Kidney (tissue), 14 donors: ENCODE measurements around the gene SEC63. TPM values are rescaled to one million over a fixed set of nuclear protein-coding genes. Genes with fewer than 3 reads are reported as not detected.
"Not testable (repeated sequence)": the region's sequence is repeated elsewhere in the genome, so short reads cannot be mapped to it uniquely, and the experiment has no call there.

Experiments used
- DNase-seq, 5 donors: peaks; one replicate each; pipeline ENCODE4 v3.0.0-alpha.2; 2013 to 2020
- FAIRE-seq: peaks from 2 replicates; lab custom pipeline; 2012; peaks lifted over from hg19 to GRCh38; lab: Jason Lieb, UNC
- H3K27ac ChIP-seq, 2 donors: one replicate each; pipeline ENCODE4 v1.7.0; 2013; ENCODE audit warnings: low read depth in 2 of 2, low read length in 2 of 2, inconsistent platforms in 1 of 2
- H3K27me3 ChIP-seq: one replicate; pipeline ENCODE4 v1.7.1; 2013; ENCODE audit warnings: low read length, inconsistent platforms; ENCODE audit not compliant: control insufficient read depth, insufficient read depth
- H3K36me3 ChIP-seq, 3 donors: one replicate each; pipeline versions ENCODE4 v1.7.0 to v1.7.1; 2013; ENCODE audit warnings: low read length in 3 of 3, control low read depth in 1 of 3, inconsistent platforms in 1 of 3; ENCODE audit not compliant: insufficient read depth in 3 of 3, control insufficient read depth in 2 of 3
- H3K4me1 ChIP-seq, 3 donors: one replicate each; pipeline versions ENCODE4 v1.7.0 to v1.7.1; 2013; ENCODE audit warnings: low read length in 3 of 3, inconsistent platforms in 1 of 3, low read depth in 1 of 3; ENCODE audit not compliant: control insufficient read depth in 2 of 3, insufficient read depth in 2 of 3
- H3K4me3 ChIP-seq, 3 donors: one replicate each; pipeline versions ENCODE4 v1.7.0 to v1.8.1; 2013; ENCODE audit warnings: low read length in 3 of 3, control low read depth in 1 of 3, inconsistent platforms in 1 of 3
- H3K9ac ChIP-seq, 3 donors: one replicate each; pipeline versions ENCODE4 v1.7.0 to v1.7.1; 2013; ENCODE audit warnings: low read length in 3 of 3, control low read depth in 1 of 3, inconsistent platforms in 1 of 3
- H3K9me3 ChIP-seq, 3 donors: one replicate each; pipeline versions ENCODE4 v1.7.0 to v1.7.1; 2013; ENCODE audit warnings: low read length in 3 of 3, control low read depth in 1 of 3, inconsistent platforms in 1 of 3; ENCODE audit not compliant: control insufficient read depth in 2 of 3, insufficient read depth in 1 of 3
- CTCF ChIP-seq: IDR thresholded peaks from 3 replicates; pipeline ENCODE4 v1.5.1; 2012; ENCODE audit warnings: mild to moderate bottlenecking, moderate library complexity, borderline replicate concordance; ENCODE audit not compliant: insufficient read depth; ENCODE audit errors: extremely low read depth
- intact Hi-C: fragments of 100-400 bp; cut with DNase I; formaldehyde crosslinking; loops from one replicate; pipeline ENCODE4 v1.11.1; 2022
- polyA plus RNA-seq: library from polyadenylated mRNA; stranded (reverse); fragments of 350-450 nt; fragmentation: Illumina TruSeq; extraction: RNeasy Lipid Tissue Mini Kit (QIAGEN cat#74804); gene quantifications from one replicate; pipeline ENCODE4 v1.2.3, GENCODE V29; 2014; ENCODE audit warnings: low read depth, low replicate concordance; ENCODE audit not compliant: insufficient read depth
- total RNA-seq: library from RNA; stranded (reverse); fragmentation: NEBNext Ultra II Directional; extraction: Animal tissue kit (Norgen Biotek cat#: 25700); gene quantifications from one replicate; pipeline ENCODE4 v1.2.1, GENCODE V29; 2021
- donor health status: control.
- donor health status: control.
- donor health status: control.
- donor health status: control.
- donor health status: control.
- donor health status: DM: yes; HTN: yes; CAD: no.
- donor health status: Normal renal cell carcinoma (clear cell type).

SEC63 gene
- total and polyA plus RNA-seq, 2 donors from 2014 or later, result 31.4 to 88.8 TPM

DNA sequence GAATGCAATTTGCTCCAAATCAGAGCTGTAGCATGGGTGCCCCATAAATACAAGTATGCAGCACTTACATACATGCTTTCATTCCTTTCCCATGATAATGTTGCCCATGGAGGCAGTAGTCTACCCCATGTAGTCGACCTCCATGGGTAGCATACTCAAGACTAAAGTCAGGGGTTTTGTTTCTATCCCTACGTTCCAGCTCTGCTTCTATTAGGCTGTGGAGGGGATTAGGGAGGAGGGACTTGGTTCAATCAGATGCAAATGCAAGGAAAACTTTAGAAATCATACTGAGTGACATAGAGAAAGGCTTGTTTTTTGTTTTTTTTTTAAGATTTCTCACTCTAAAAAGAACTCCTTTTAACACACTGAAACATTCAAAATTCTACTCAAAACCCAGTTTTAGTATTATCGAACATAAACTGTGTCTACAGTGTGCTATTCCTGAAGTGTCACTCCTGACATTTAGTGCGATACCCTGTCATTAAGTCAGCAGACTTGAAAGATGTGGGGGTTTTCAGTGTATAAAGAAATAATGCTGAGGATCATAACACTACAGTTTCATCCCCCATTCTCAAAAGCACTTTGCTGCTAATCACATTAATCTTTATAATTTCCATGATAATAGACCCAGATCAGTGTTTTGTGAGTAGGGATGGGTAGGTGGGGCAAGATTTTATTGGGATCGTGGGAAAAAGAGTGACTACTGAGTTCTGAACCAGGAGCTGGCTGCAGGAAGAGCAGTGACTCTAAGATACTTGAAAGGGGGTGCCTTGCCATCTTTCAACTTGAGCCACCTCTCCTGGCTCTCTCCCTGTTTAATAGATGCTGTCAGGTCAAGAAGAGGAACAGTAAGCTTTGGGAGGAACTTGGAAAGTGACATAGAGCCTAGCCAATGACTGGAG lies 93.5 kb downstream of the SEC63 start:
- H3K9ac ChIP-seq, result no peak overlapping the region
- H3K36me3 ChIP-seq, result no peaks in the 10 kb centered on the region
- intact Hi-C loops, result no loop called here
- no peak overlapping the region for H3K4me3 ChIP-seq
- DNase-seq (no peak), FAIRE-seq (no peak)
- no peaks in the 10 kb centered on the region for H3K4me1 ChIP-seq
- H3K27me3 ChIP-seq, result no peaks in the 10 kb centered on the region
- TF ChIP-seq CTCF, result no peak
- H3K27ac ChIP-seq, result no peak overlapping the region
- no peaks in the 10 kb centered on the region for H3K9me3 ChIP-seq

- Histone ChIP-seq H3K27me3 (no peaks in the 10 kb centered on the region), H3K4me1 (no peaks in the 10 kb centered on the region), H3K9me3 (no peaks in the 10 kb centered on the region), H3K9ac (no peak overlapping the region), H3K36me3 (no peaks in the 10 kb centered on the region), H3K27ac (no peak overlapping the region), H3K4me3 (no peak overlapping the region)
- intact Hi-C loops, result no loop called here
- no peak for TF ChIP-seq CTCF
- no peak for FAIRE-seq
- DNase-seq, result no peak
Observed at GRCh38 chr6:107862383-107862782, 95.6 kb downstream of the SEC63 start.

DNA sequence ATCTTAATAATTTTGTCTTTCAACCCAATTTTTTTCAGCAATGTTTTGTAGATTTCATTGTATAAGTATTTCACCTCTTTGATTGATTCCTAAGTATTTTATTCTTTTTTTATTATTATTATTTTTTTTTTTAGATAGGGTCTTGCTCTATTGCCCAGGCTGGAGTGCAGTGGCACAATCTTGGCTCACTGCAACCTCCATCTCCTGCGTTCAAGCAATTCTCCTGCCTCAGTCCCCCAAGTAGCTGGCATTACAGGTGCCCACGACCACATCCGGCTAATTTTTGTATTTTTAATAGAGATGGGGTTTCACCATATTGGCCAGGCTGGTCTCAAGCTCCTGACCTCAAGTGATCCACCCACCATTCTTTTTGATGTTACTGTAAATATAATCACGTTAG lies 97.0 kb downstream of the SEC63 start:
- H3K27ac ChIP-seq, H3K9ac ChIP-seq, H3K4me3 ChIP-seq, H3K9me3 ChIP-seq, H3K4me1 ChIP-seq, FAIRE-seq, H3K36me3 ChIP-seq, DNase-seq, H3K27me3 ChIP-seq, intact Hi-C loops: not testable (repeated sequence)

- DNase-seq, FAIRE-seq, H3K27ac ChIP-seq, H3K27me3 ChIP-seq, H3K36me3 ChIP-seq, H3K4me1 ChIP-seq, H3K4me3 ChIP-seq, H3K9me3 ChIP-seq, H3K9ac ChIP-seq, intact Hi-C loops: not testable (repeated sequence)
Observed at GRCh38 chr6:107860144-107860543, 97.9 kb downstream of the SEC63 start.
